NCI-H748 (cell line): ENCODE results near the gene TBCE.
A peak's percentile ranks its signal among the peaks of the same experiment; 100 is the strongest.
"Not testable (repeated sequence)": the region's sequence is repeated elsewhere in the genome, so short reads cannot be mapped to it uniquely, and the experiment has no call there.

Experiments used
- DNase-seq: peaks from one replicate; lab custom pipeline; 2025; ENCODE audit not compliant: unreplicated experiment; lab: John Stamatoyannopoulos, UW

TBCE gene

DNA sequence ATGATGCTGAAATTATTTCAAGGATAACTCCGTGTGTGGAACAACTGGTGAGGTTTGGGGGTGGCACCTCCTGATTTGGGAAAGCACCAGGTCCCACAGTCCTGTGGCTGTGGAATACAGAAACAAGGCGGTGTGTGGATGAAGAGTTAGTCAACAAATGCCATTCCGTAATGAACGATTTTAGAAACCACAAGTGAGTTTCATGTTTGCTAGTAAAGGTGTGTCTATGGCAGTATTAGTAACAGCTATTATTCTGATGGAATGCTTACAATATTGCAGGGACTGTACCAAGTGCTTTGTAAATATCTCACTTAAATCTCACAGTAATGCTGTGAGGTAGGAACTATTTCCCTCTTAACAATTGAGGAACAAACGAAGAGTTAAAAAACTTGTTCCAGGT lies 83.2 kb downstream of the TBCE start:
- DNase-seq: no peak

DNA sequence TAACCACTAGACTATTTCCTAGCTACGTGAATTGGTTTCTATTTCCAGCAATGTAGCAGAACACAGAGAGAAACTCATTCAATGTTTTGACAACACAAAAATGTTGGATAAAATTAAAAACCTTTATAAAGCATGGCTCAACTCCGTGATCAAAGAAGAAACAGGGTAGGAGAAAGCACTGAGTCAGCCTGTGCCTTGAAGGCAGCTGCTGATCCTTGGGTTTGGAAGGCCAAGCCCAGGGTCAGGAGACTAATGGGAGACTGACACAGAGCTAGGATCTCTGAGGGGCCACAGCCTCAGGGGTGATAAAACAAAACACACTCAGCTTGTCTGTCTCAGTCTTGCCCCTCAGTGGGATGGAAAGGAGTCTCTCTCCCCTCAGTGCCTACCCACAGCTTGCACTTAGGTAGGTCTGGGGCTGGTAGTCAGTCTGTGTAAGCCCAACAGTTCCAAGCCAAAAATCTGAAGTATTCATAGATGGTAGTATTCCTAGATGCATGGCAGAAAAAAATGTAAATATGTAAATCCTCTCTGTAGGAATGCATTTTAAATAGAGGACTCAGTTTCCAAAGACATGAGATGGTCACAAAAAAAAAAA lies 83.8 kb downstream of the TBCE start:
- DNase-seq: no peak

DNA sequence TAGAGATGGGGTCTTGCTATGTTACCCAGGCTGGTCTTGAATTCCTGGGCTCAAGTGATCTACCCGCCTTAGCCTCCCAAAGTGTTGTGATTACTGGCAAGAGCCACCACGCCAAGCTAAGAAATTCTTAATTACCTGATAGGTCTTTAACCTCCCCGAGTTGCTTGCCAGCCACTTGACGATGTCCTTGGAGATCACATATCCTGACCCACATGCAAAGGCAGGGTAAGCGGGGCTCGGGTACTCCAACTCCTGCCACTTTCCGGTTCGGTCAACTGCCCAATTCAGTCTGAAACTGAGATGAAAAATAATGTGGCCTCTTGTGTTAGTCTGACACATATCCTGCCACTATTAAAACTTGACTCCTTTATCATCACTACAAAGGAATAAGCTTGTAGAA lies 86.8 kb downstream of the TBCE start:
- no peak for DNase-seq

DNA sequence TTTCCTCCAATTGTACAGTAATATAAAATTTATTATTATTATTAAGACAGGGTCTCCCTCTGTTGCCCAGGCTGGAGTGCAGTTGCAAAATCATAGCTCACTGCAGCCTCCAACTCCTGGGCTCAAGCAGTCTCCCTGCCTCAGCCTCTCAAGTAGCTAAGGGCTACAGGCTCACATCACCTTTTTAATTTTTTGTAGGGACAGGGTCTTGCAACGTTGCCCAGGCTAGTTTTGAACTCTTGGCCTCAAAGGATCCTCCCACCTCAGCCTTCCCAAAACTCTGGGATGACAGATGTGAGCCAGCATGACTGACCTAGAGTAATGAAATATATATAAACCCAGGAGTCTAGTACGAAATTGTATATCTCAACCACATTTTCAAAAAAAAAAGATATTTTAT lies 87.9 kb downstream of the TBCE start:
- DNase-seq: no peak

DNA sequence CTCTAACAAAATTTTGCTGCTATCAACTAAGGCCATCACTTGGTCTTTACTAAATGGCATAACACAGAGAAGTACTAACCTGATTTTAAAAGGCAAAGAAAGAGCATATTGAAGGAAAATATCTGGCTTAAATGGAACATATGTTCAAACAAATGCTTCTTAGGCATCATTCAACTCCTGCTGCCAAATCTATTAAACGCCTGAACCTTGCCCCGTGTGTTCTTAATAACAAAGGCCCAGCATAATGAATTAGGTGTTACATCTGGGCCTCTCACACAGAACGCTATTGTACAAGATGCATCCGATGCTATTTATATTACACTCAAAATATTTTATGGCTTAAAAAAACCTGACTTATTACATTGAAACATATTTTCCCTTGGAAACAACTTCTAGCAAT lies 88.6 kb downstream of the TBCE start:
- DNase-seq: peak; percentile 16

DNA sequence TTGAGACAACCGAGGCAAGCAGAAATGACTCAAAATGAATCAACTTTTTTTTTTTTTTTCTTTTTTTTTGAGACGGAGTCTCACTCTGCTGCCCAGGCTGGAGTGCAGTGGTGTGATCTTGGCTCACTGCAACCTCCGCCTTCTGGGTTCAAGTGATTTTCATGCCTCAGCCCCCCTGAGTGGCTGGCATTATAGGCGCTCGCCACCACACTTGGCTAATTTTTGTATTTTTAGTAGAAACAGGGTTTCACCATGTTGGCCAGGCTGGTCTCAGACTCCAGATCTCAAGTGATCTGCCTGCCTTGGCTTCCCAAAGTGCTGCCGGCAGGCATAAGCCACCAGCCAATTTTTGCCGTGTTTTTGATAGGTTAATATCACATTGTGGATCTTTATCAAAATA lies 90.6 kb downstream of the TBCE start:
- DNase-seq: not testable (repeated sequence)

DNA sequence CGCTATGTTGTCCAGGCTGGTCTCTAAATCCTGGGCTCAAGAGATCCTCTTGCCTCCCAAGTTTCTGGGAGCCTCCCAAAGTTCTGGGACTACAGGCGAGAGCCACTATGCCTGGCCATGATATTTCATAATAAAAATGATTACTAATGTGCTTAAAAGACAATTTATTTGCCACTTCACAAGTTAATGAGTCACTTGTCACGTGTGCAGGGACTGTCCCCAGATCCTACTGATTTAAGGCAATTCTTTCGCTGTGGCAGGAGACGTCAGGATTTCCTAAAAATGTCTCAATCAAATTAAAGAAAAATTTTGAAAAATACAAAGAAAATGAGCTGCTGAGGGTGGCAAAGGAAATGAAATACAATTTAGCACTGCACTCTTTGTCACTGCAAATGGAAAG lies 93.5 kb downstream of the TBCE start:
- no peak for DNase-seq

DNA sequence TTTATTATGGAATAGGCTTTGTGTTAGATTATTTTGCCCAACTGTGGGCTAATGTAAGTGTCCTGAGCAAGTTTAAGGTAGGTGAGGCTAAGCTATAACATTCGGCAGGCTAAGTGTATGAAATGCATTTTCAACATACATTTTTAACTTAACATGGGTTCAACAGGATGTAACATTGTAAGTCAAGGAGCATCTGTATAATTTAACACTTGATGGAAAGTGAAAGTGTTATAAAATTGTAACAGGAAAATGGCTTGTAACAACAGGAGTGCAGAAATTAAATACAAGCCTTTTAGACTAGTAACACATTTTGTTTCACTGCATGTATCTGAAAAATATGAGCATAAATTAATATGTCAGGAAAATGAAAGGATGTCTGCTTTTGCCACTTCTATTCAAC lies 94.7 kb downstream of the TBCE start:
- no peak for DNase-seq

DNA sequence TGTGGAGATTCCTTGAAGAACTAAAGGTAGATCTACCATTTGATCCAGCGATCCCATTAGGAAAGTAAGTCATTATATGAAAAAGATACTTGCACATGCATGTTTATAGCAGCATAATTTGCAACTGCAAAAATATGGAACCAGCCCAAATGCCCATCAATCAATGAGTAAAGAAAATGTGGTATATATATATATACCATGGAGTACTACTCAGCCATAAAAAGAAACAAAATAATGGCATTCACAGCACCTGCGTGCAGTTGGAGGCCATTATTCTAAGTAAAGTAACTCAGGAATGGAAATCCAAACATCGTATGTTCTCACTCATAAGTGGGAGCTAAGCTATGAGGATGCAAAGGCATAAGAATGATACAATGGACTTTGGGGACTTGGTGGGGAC lies 95.6 kb downstream of the TBCE start:
- not testable (repeated sequence) for DNase-seq

DNA sequence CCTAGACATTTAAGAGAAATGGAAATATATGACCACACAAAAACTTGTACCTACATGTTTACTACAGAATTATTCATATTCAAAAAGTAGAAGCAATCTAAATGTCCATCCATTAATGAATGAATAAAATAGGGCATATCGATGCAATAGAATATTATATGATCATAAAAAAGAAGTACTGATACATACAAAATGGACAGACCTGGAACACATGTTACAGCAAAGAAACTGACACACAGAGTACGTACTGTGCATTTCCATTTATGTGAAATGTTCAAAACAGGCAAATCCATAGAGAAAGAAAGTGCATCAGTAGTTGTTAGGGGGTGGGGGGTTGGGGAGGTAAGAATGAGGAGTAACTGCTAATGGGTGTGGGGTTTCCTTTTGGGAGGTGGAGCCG lies 97.8 kb downstream of the TBCE start:
- no peak for DNase-seq

DNA sequence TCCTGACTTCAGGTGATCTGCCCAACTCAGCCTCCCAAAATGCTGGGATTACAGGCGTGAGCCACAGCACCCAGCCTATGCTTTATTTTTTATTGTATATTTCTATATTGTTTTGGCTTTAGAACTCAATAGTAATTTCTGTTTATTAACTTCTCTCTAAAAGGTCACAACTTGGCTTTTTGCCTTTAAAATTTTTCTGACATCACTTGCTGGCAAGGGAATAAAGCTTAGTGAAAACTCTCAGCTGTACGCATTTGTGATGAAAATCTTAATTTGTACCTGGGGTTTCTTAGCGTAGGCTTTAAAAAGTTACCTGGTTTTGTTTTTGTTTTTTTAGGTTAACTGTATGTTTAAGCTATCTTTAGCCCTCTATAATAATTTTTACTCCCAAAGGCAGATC lies 100.8 kb downstream of the TBCE start:
- DNase-seq: no peak

DNA sequence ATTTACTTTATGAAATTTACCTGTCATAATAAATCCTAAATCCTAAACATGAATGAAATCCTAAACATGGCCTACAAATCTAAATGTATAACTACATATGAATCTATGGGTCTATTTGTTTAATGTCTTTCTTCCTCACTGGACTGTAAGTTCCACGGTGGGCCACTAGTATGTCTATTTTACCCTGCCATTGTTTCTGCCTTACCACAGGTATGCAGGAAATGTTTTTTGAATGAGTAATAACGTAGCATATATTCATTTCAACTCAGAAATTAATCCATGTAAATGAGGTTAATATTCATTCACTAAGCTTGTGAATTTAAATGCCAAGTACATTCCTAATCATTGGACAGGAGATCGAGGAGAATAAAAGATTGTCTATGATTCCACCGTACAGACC lies 101.7 kb downstream of the TBCE start:
- no peak for DNase-seq

DNA sequence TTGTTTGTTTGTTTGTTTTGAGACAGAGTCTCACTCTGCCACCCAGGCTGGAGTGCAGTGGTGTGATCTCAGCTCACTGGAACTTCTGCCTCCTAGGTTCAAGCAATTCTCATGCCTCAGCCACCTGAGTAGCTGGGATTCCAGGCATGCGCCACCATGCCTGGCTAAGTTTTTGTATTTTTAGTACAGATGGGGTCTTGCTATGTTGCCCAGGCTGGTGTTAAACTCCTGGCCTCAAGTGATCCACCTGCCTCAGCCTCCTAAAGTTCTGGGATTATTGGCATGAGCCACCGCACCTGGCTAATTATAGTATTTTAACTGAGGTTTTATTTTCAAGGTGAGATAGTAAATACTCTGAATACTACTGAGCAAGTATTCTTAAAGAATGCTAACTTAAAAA lies 102.7 kb downstream of the TBCE start:
- not testable (repeated sequence) for DNase-seq

DNA sequence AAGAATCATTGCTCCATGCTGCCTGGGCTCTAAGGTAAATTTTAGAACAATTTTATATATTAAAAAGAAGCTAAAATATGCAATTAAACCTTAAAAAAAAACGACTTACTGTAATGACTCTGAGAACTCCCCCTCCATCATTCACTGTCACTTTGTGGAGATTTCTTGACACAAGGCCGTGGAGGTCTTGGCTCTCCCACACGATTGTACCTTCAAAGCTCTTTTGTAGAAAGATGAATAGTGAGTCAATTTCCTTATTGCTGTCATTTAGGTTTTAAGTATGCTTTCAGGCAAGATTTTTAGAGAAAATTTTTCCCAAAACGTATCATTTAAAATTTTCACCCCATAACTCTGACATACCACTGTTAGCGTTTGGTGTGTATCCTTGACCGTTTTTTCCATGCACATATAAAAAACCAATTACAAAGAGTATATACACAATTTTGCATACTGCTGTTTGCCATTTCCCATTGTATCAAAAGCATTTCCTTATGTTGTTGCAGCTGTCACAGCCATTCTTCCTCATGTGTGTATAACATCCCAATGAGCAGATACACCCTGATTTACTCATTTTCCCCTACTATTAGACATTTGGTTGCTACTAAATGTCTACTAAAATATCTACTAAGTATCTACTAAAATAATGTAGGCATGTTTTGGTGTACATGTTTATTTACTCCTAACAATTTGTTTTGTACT lies 103.7 kb downstream of the TBCE start:
- no peak for DNase-seq

DNA sequence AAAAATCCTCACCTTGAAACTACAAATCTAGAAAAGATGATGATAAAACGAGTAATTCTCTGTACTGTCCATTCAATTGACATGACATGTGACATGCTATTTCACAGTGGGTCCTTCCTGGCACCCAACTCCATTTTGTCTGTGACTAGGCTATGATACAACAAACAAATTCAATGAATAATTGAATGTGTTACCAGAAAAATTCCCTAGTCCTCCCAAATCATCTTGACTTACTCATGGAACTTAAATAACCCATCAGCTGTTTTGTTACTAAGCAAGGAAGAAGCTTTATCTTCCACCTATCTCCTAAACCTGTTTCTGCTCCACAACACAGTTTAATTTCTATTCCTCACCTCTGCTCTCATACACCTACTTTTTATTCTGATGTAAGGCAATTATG lies 106.6 kb downstream of the TBCE start:
- no peak for DNase-seq

DNA sequence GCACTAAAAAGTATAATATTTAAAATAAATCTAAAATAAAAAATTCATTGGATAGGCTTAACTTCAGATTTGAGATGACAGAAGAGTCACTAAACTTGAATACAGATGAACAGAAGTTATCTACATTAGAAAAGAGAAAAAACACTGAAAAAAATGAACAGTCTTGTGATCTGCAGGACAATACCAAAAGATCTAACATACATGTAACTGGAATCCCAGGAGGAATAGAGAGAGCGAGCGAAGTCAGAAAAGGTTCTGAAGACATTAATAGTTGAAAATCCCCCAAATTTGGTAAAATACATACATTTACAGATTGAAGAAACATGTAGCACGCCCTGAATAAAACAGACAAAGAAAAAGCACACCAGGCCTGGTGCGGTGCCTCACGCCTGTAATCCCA lies 115.9 kb downstream of the TBCE start:
- no peak for DNase-seq

DNA sequence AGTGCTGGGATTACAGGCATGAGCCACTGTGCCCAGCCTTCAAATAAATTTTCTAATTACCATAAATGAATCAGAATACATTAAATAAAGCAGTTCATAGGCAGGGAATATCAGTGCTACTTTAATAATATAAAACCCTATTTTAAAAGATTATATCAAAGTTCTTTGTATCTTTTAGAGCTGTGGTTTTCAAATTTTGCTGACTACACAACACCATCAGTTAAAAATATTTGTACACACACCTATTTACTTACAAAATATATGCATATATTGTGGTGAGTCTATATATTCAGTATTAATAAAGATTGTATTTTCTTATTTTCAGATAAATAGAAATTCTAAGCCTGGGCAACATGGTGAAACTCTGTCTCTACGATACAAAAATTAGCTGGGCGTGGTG lies 118.3 kb downstream of the TBCE start:
- DNase-seq: no peak

DNA sequence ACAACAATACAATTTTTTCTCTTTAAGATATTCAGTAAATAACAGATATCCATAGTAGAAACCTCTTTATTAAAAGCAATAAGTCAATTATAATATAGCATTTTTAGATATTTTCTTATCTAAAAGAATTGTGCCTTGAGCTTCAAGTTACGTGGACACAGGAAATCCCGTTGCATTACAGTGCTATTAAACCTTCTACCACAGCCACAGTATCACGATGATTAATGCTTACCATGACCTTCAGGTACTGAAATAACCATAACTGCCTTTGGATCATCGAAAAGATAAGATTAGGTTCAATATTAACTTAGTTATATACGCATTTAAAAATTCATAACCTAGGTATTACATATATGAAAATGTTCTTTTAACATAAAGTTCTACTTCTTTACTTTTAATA lies 119.1 kb downstream of the TBCE start:
- DNase-seq: no peak

DNA sequence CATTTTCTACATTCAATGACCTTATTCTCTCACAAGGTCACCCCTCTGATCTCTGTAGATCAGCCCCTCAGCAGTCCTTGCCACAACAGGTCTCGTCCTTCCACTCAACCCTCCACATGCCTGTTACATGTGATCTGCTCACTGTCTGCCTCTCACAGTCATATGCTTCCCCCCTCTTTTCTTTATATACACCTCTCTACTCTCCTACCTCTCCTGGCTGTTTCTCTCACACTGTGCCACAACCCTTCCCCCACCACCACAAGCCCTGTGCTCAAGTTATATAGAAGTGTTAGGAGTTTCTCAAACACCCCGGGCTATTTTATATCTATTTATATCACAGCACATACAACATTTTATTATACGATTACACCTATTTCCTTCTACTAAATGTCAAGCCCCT lies 124.4 kb downstream of the TBCE start:
- no peak for DNase-seq

DNA sequence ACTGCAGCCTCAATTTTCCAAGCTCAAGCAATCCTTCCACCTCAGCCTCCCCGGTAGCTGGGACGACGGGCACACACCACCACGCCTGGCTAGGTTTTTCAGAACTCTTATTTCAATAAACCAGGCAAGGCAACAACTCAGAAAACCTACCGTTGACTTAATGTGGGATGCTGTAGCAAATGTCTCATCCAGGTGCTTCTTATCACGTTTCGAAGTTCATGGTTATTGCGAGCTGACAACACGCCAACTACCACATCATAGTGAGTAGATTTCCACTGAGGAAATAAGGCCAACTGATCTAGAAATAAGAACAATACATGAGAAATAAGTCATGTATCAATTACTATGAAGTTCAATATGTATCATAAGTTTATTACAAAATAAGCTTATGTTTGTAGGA lies 127.3 kb downstream of the TBCE start:
- no peak for DNase-seq

DNA sequence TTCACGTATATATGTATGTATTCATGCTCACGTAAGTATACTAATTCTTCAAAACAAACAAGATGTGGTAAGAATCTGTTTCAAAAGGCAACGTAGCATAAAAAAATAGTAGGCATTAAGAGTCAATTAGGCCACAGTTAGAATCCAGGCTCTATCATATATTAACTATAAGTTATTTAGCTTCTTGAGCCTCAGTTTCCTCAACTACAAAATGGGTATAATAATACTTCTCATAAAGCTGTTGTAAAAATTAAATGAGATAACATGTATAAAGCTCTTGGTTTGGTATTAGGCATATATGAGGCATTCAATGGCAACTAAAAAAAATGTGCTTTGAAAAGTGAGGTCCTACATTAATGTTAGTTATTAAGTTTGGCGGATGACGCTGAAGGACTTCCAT lies 127.8 kb downstream of the TBCE start:
- no peak for DNase-seq

DNA sequence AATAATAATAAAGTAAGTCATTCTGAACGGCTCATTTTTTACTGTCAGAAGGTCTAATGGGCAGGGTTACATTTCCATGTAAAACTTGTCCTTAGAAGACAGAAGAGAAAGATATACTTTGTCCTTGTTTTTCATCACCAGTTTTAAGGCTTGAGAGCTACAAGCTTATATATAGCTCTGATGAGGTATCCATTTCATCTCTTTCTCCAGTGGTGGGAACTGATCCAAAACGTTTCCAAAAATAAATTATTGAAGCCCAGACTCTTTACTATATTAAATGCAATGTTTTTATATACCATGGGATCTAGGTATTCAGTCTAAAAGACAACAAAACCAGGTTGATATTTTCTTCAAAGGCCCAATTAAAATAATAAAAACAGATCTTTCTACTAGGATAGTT lies 128.3 kb downstream of the TBCE start:
- DNase-seq: no peak

DNA sequence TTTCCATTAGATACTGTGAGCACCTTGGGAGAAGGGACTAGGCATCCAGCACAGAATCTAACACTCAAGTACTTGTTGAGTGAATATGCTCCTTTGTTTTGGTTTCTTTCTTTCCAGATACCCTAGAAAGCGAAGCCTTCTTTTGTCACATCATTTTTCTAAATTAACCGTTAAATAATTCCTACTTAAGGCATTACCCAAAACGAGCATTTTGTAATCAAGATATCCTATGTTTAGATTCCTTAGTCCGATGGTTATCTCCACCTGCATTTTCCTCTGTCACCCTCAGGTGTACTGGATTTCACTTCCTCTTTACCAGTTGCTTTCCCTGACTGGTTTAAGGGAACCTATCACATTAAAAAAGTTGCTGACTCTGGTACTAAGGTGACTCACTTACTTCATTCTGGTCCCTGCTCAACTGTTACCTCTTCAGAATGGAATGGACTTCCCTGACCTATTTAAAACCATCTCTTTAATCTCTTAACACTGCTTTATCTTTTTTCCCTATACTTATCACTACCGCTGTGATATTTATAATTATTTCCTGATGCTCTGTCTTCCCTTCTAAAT lies 133.8 kb downstream of the TBCE start:
- DNase-seq: no peak
